Cardiac muscle cell (in vitro differentiated cells and primary cell): ENCODE results near the gene FOSL2. TPM values are rescaled to one million over a fixed set of nuclear protein-coding genes. Genes with fewer than 3 reads are reported as not detected.

Experiments used
- DNase-seq, 2 donors: peaks; one replicate each; pipeline versions ENCODE4 v3.0.0 to v3.0.0-alpha.2; 2010 to 2017; ENCODE audit warnings: low read depth in 1 of 2, low spot score in 1 of 2
- H3K27ac ChIP-seq: fragments of 200-600 bp; sonication (generic); 2 replicates; pipeline ENCODE4 v1.5.1; 2016
- H3K27me3 ChIP-seq: fragments of 200-600 bp; sonication (generic); 2 replicates; pipeline ENCODE4 v1.6.0; 2016; ENCODE audit warnings: control low read depth
- H3K36me3 ChIP-seq: fragments of 200-600 bp; sonication (generic); 2 replicates; pipeline ENCODE4 v1.5.1; 2016; ENCODE audit warnings: control low read depth
- H3K4me1 ChIP-seq: fragments of 200-600 bp; sonication (generic); 2 replicates; pipeline ENCODE4 v1.8.1; 2017; ENCODE audit warnings: low read depth, mild to moderate bottlenecking, mixed run types
- H3K4me3 ChIP-seq: fragments of 200-600 bp; sonication (generic); 2 replicates; pipeline ENCODE4 v1.5.1; 2016; ENCODE audit warnings: mild to moderate bottlenecking
- H3K9me3 ChIP-seq: fragments of 200-600 bp; sonication (generic); 2 replicates; pipeline ENCODE4 v1.5.1; 2017; ENCODE audit warnings: low read depth, mild to moderate bottlenecking, control low read depth
- CTCF ChIP-seq: IDR thresholded peaks from 2 replicates; pipeline ENCODE4 v1.5.1; 2012; ENCODE audit warnings: low read depth, mild to moderate bottlenecking, low read length
- polyA plus RNA-seq: library from polyadenylated mRNA; unstranded; fragments of >200 nt; fragmentation: Nextera tagmentation; extraction: Ambion mirVana; gene quantifications from 2 replicates; pipeline ENCODE4 v1.2.1, GENCODE V29; 2016
- total RNA-seq: library from RNA; depleted of rRNA; stranded (reverse); fragments of >200 nt; gene quantifications from 2 replicates; pipeline ENCODE4 v1.2.3, GENCODE V29; 2016

FOSL2 gene
- total and polyA plus RNA-seq, 2 experiments from 2014 or later: 2.0 to 3.5 TPM

- Histone ChIP-seq H3K27me3 (no peaks in the 10 kb centered on the region), H3K9me3 (no peaks in the 10 kb centered on the region), H3K27ac (no peak overlapping the region), H3K4me1 (peaks cover 9% of the 10 kb centered on the region), H3K4me3 (no peak overlapping the region), H3K36me3 (no peaks in the 10 kb centered on the region)
- DNase-seq: no peak
- TF ChIP-seq CTCF: no peak
These were observed 49.7 kb downstream of the FOSL2 start for GRCh38 chr2:28442328-28442727.

DNA sequence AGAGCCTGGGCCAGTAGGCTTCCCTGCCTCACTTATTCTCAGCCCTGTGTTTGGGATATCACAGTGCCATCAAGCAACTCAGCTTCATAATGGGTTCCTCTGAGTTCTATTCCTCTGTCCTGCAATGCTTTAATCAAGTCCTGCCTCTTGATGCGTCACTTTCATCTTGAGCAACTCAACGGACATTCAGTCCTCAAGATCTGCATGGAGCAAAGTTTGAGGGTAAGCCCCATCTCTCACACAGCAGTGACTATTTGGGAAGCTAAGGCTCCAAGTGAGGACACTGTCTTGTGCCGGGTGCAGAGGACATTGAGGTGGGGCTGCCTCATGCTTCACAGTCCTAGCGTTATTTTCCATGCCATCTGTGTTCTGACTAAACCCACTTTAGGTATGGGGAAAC is 52.3 kb downstream of the FOSL2 start:
- no peak for DNase-seq
- Histone ChIP-seq H3K27me3 (no peaks in the 10 kb centered on the region), H3K27ac (no peak overlapping the region), H3K4me3 (no peak overlapping the region), H3K36me3 (no peaks in the 10 kb centered on the region), H3K4me1 (no peaks in the 10 kb centered on the region), H3K9me3 (no peaks in the 10 kb centered on the region)
- TF ChIP-seq CTCF: no peak

DNA sequence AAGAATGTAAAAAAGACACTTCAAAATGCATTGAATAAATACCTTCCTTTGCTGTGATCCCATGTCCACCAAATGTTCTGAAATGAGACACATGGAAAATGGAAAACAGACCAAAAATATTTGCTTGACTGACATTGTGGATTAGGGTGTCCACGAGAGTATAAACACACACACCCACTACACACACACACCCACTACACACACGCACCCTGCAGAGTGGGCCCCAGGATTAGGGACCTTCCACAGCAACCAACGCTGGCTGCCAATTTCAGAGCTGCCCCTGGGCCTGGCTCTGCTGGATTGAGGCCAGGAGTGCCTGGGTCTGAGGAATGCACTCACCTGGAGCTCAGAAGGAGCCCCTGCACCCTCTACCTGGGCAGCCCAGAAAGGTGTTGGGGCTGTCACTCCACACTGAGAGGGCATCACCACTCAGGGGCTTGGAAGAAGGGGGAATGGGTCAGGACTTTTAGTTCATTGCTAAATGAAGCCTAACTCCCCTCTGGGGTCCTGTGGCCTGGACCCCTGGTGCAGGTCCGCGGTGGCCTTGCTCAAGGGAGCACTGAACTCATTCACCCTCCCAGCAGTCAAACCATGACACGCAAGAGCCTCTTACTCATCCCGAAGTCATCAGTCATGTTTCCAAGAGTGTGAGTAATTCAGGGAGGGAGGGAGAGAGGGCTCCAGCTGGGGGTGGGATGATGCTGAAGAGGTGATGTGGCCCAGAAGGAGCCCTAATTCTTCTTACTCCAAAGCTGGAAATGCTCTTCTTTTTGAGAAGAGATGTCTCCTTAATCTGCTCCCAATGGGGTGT is 53.0 kb downstream of the FOSL2 start:
- H3K4me3 ChIP-seq: no peak overlapping the region
- no peaks in the 10 kb centered on the region for H3K27me3 ChIP-seq
- no peak for TF ChIP-seq CTCF
- H3K4me1 ChIP-seq: no peaks in the 10 kb centered on the region
- H3K36me3 ChIP-seq: no peaks in the 10 kb centered on the region
- H3K27ac ChIP-seq: no peak overlapping the region
- H3K9me3 ChIP-seq: no peaks in the 10 kb centered on the region
- DNase-seq: peak in 1 of 2 donors; percentile 89

- no peak for DNase-seq
- Histone ChIP-seq H3K4me1 (no peaks in the 10 kb centered on the region), H3K27ac (no peak overlapping the region), H3K9me3 (no peaks in the 10 kb centered on the region), H3K27me3 (no peaks in the 10 kb centered on the region), H3K36me3 (no peaks in the 10 kb centered on the region), H3K4me3 (no peak overlapping the region)
- no peak for TF ChIP-seq CTCF
These were observed 53.9 kb downstream of the FOSL2 start for GRCh38 chr2:28446531-28446930.

DNA sequence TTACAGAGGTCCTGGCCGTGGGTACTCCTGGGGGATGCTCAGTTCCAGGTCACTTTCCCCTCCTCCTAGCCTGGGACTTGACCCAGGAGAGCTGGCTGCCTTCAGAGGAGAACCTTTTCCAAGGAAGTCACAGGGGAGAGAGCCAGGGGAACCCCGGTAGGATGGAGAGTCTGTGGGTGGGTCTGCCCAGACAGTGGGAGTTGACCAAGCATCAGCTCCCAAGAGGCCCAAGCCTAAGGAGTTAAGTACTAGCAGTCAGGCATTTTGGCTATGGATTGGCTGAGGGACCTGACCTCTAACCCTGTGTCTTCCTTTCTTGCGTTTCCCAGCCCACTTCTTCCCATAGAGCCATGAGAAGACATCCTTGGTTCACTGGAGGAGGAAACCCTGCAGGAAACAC is 54.4 kb downstream of the FOSL2 start:
- Histone ChIP-seq H3K27me3 (no peaks in the 10 kb centered on the region), H3K4me3 (no peak overlapping the region), H3K4me1 (no peaks in the 10 kb centered on the region), H3K36me3 (no peaks in the 10 kb centered on the region), H3K9me3 (no peaks in the 10 kb centered on the region), H3K27ac (no peak overlapping the region)
- DNase-seq: no peak
- TF ChIP-seq CTCF: no peak
